Measurements from ENCODE around the gene ST13. TPM values are rescaled to one million over a fixed set of nuclear protein-coding genes. Genes with fewer than 3 reads are reported as not detected.
A peak's percentile ranks its signal among the peaks of the same experiment; 100 is the strongest.
"Not testable (repeated sequence)": the region's sequence is repeated elsewhere in the genome, so short reads cannot be mapped to it uniquely, and the experiment has no call there.

Gene ST13
- total and polyA plus RNA-seq, 3 donors from 2014 or later, result 139 to 345 (median 149) TPM

GRCh38 chr22:40782521-40782920 is 73.9 kb downstream of the ST13 start:
- TF ChIP-seq CTCF (IDR thresholded peaks at IDR 0.05) (no peak), POLR2A (IDR thresholded peaks at IDR 0.05) (no peak)
- Histone ChIP-seq H3K4me1 (peaks cover 7% of the 10 kb centered on the region), H3K4me3 (no peak overlapping the region), H3K9me3 (no peaks in the 10 kb centered on the region), H3K27me3 (no peaks in the 10 kb centered on the region), H3K36me3 (ENCODE audit: low read depth, missing control alignments) (no peaks in the 10 kb centered on the region), H3K27ac (peak overlapping the region; percentile 19 to 76)
- no peak for DNase-seq
- intact Hi-C loops (cut with DNase I; ENCODE audit: low total_unique reads), result no loop called here
- 46 to 69% methylated on average over 3 of the region's 3 CpGs for WGBS, 2 donors

- 64 to 68% methylated on average over 14 of the region's 14 CpGs for WGBS, 2 donors
- intact Hi-C loops (cut with DNase I; ENCODE audit: low total_unique reads); H3K9me3 ChIP-seq; H3K4me3 ChIP-seq; H3K27me3 ChIP-seq; H3K36me3 ChIP-seq (ENCODE audit: low read depth, missing control alignments); H3K4me1 ChIP-seq: not testable (repeated sequence)
- peak; percentile 29 for DNase-seq
- H3K27ac ChIP-seq, result peak overlapping the region; percentile 19 to 76
Measured at GRCh38 chr22:40781749-40782148, 74.7 kb downstream of the ST13 start.

Small RNA genes lying within 50 kb of the gene (microRNA-seq; reads per million reads assigned to microRNA genes)
- 0 reads per million in 2 donors for gene MIR4766 (ENCODE audit: borderline number of aligned reads in 2 of 2, borderline replicate concordance in 1 of 2)

Small RNA genes lying within 50 kb of the gene (small RNA-seq; reads per million reads assigned to genes)
- gene JTBP1, result 0 reads per million in 2 donors
- 0 reads per million in 2 donors for gene MIR4766

Other genes with a start within 250 kb of the ST13 start
- 100 to 1,000 TPM; 158 to 162 TPM for gene MRTFA, start 219.9 kb downstream of the ST13 start, total RNA-seq
- 59.5 TPM for gene MRTFA, start 219.9 kb downstream of the ST13 start, polyA plus RNA-seq (ENCODE audit: insufficient read depth, low read depth, low replicate concordance)
- under 1 TPM; 0.47 to 0.62 TPM for gene MCHR1, start 177.2 kb downstream of the ST13 start, total RNA-seq
- 0.42 TPM for gene MCHR1, start 177.2 kb downstream of the ST13 start, polyA plus RNA-seq (ENCODE audit: insufficient read depth, low read depth, low replicate concordance)
- 10 to 100 TPM; 33.8 to 36.1 TPM for gene SLC25A17, start 37.3 kb downstream of the ST13 start, total RNA-seq
- 42.8 TPM for gene SLC25A17, start 37.3 kb downstream of the ST13 start, polyA plus RNA-seq (ENCODE audit: insufficient read depth, low read depth, low replicate concordance)
- 10 to 100 TPM; 29.5 to 46.5 TPM for gene XPNPEP3, start 509 bp upstream of the ST13 start, total RNA-seq
- gene XPNPEP3, start 509 bp upstream of the ST13 start, polyA plus RNA-seq (ENCODE audit: insufficient read depth, low read depth, low replicate concordance), result 43.5 TPM
- gene DNAJB7, start 5.5 kb upstream of the ST13 start, total RNA-seq, result 1 to 10 TPM; 3.3 to 9.5 TPM
- gene DNAJB7, start 5.5 kb upstream of the ST13 start, polyA plus RNA-seq (ENCODE audit: insufficient read depth, low read depth, low replicate concordance), result 3.8 TPM
- 10 to 100 TPM; 45.2 to 47.1 TPM for gene RBX1, start 94.7 kb upstream of the ST13 start, total RNA-seq
- 44.3 TPM for gene RBX1, start 94.7 kb upstream of the ST13 start, polyA plus RNA-seq (ENCODE audit: insufficient read depth, low read depth, low replicate concordance)
- 100 to 1,000 TPM; 221 to 242 TPM for gene EP300, start 236.0 kb upstream of the ST13 start, total RNA-seq
- 59.2 TPM for gene EP300, start 236.0 kb upstream of the ST13 start, polyA plus RNA-seq (ENCODE audit: insufficient read depth, low read depth, low replicate concordance)

Data from testis (tissue), 3 donors.